HEK293 (cell line): ENCODE data around the gene MESP2.

Source experiments
- CTCF ChIA-PET: fragments of 350-600 bp; formaldehyde crosslinking; extraction: SDS; loops from one replicate; lab custom pipeline; 2021; ENCODE audit warnings: antibody characterized with exemption; lab: Yijun Ruan, JAX
- POLR2A ChIA-PET: fragments of 300-600 bp; formaldehyde crosslinking; extraction: SDS; loops from one replicate; lab custom pipeline; 2020; ENCODE audit warnings: antibody characterized with exemption, inconsistent platforms; lab: Yijun Ruan, JAX
- H3K27ac ChIP-seq: fragments of 200-500 bp; sonication (Bioruptor generic); 2 replicates; pipeline ENCODE4 v1.5.1; 2014; ENCODE audit warnings: low read depth, low read length, control low read depth, inconsistent platforms; ENCODE audit errors: extremely low read depth
- H3K36me3 ChIP-seq, 2 experiments: fragments of 200-500 bp in 1 of 2; sonication (Bioruptor generic) in 1 of 2; 1 replicate in 1 of 2; 2 replicates in 1 of 2; pipeline ENCODE4 v1.5.1; 2014 to 2017; ENCODE audit warnings: inconsistent platforms in 2 of 2, low read length in 2 of 2; ENCODE audit not compliant: control insufficient read depth in 2 of 2, insufficient read depth in 1 of 2
- H3K4me1 ChIP-seq: fragments of 200-500 bp; sonication (Bioruptor generic); 2 replicates; pipeline ENCODE4 v1.5.1; 2014; ENCODE audit warnings: mild to moderate bottlenecking, low read length, inconsistent platforms; ENCODE audit not compliant: control insufficient read depth, insufficient read depth
- H3K4me3 ChIP-seq: 2 replicates; pipeline ENCODE4 v1.5.1; 2011; ENCODE audit warnings: low read depth, mild to moderate bottlenecking, control low read depth, low read length, moderate library complexity
- H3K9me3 ChIP-seq: fragments of 200-500 bp; sonication (Bioruptor generic); 2 replicates; pipeline ENCODE4 v1.5.1; 2014; ENCODE audit warnings: low read depth, low read length, inconsistent platforms; ENCODE audit not compliant: control insufficient read depth, insufficient read depth
- EGR2 ChIP-seq: fragments of 450-650 bp; formaldehyde crosslinking; IDR thresholded peaks from 2 replicates; pipeline ENCODE4 v1.5.1; 2016; ENCODE audit warnings: low read depth, missing biosample characterization, missing genetic modification characterization
- GLI2 ChIP-seq: fragments of 450-650 bp; formaldehyde crosslinking; IDR thresholded peaks from 2 replicates; pipeline ENCODE4; 2017; ENCODE audit warnings: missing biosample characterization, missing genetic modification characterization, low read depth, borderline replicate concordance
- GLI4 ChIP-seq: fragments of 450-650 bp; formaldehyde crosslinking; IDR thresholded peaks from 2 replicates; pipeline ENCODE4 v1.5.1; 2016; ENCODE audit warnings: missing biosample characterization, missing genetic modification characterization
- KLF1 ChIP-seq: fragments of 450-650 bp; formaldehyde crosslinking; IDR thresholded peaks from 2 replicates; pipeline ENCODE4 v1.5.1; 2016; ENCODE audit warnings: missing biosample characterization, missing genetic modification characterization
- OSR2 ChIP-seq: fragments of 450-650 bp; formaldehyde crosslinking; IDR thresholded peaks from 2 replicates; pipeline ENCODE4 v1.5.1; 2016; ENCODE audit warnings: missing biosample characterization, missing genetic modification characterization
- TCF7L2 ChIP-seq: IDR thresholded peaks from 2 replicates; pipeline ENCODE4 v1.6.1; 2011; ENCODE audit warnings: low read depth, mild to moderate bottlenecking, inconsistent platforms, low read length, moderate library complexity, borderline replicate concordance
- ZBTB26 ChIP-seq: fragments of 450-650 bp; formaldehyde crosslinking; optimal IDR thresholded peaks from 2 replicates; pipeline ENCODE3; 2016; ENCODE audit warnings: missing biosample characterization, mild to moderate bottlenecking, missing genetic modification characterization
- ZBTB7A ChIP-seq: fragments of 450-650 bp; formaldehyde crosslinking; IDR thresholded peaks from 2 replicates; pipeline ENCODE4 v1.5.1; 2016; ENCODE audit warnings: low read depth, missing biosample characterization, missing genetic modification characterization
- ZFP41 ChIP-seq: fragments of 450-650 bp; formaldehyde crosslinking; IDR thresholded peaks from 2 replicates; pipeline ENCODE4 v1.5.1; 2016; ENCODE audit warnings: missing biosample characterization, missing genetic modification characterization, borderline replicate concordance
- ZNF112 ChIP-seq: fragments of 450-650 bp; formaldehyde crosslinking; IDR thresholded peaks from 2 replicates; pipeline ENCODE4 v1.5.0; 2017; ENCODE audit warnings: missing biosample characterization, missing genetic modification characterization
- ZNF169 ChIP-seq: fragments of 450-650 bp; formaldehyde crosslinking; IDR thresholded peaks from 2 replicates; pipeline ENCODE4 v1.5.1; 2016; ENCODE audit warnings: missing biosample characterization, missing genetic modification characterization
- ZNF223 ChIP-seq: fragments of 450-650 bp; formaldehyde crosslinking; IDR thresholded peaks from 2 replicates; pipeline ENCODE4 v1.5.1; 2016; ENCODE audit warnings: missing biosample characterization, missing genetic modification characterization
- ZNF266 ChIP-seq: fragments of 450-650 bp; formaldehyde crosslinking; IDR thresholded peaks from 2 replicates; pipeline ENCODE4 v1.5.1; 2016; ENCODE audit warnings: missing biosample characterization, missing genetic modification characterization, low read depth
- ZNF350 ChIP-seq: fragments of 450-650 bp; formaldehyde crosslinking; IDR thresholded peaks from 2 replicates; pipeline ENCODE4 v1.5.0; 2017; ENCODE audit warnings: missing biosample characterization, mild to moderate bottlenecking, missing genetic modification characterization
- ZNF394 ChIP-seq: fragments of 450-650 bp; formaldehyde crosslinking; IDR thresholded peaks from 2 replicates; pipeline ENCODE4 v1.5.1; 2016; ENCODE audit warnings: missing biosample characterization, missing genetic modification characterization, mild to moderate bottlenecking, moderate library complexity, borderline replicate concordance
- ZNF513 ChIP-seq: fragments of 450-650 bp; IDR thresholded peaks from 2 replicates; pipeline ENCODE4 v1.5.1; 2018; ENCODE audit warnings: missing biosample characterization, missing genetic modification characterization
- ZNF549 ChIP-seq: fragments of 450-650 bp; IDR thresholded peaks from 2 replicates; pipeline ENCODE4 v1.5.1; 2018; ENCODE audit warnings: missing biosample characterization, missing genetic modification characterization, mild to moderate bottlenecking, inconsistent platforms, moderate library complexity
- ZNF555 ChIP-seq: fragments of 450-650 bp; formaldehyde crosslinking; conservative IDR thresholded peaks from 2 replicates; pipeline ENCODE4 v1.5.1; 2017; ENCODE audit warnings: missing biosample characterization, mild to moderate bottlenecking, missing genetic modification characterization, inconsistent platforms
- ZNF561 ChIP-seq: fragments of 450-650 bp; IDR thresholded peaks from 2 replicates; pipeline ENCODE4 v1.5.1; 2018; ENCODE audit warnings: missing biosample characterization, missing genetic modification characterization, borderline replicate concordance
- ZNF624 ChIP-seq: fragments of 450-650 bp; formaldehyde crosslinking; IDR thresholded peaks from 2 replicates; pipeline ENCODE4 v1.5.1; 2017; ENCODE audit warnings: missing biosample characterization, missing genetic modification characterization
- ZNF664 ChIP-seq: fragments of 450-650 bp; formaldehyde crosslinking; IDR thresholded peaks from 2 replicates; pipeline ENCODE4 v1.5.1; 2016; ENCODE audit warnings: missing biosample characterization, missing genetic modification characterization
- ZNF670 ChIP-seq: fragments of 450-650 bp; formaldehyde crosslinking; IDR thresholded peaks from 2 replicates; pipeline ENCODE4 v1.5.1; 2016; ENCODE audit warnings: missing biosample characterization, missing genetic modification characterization, low read depth
- ZNF837 ChIP-seq: fragments of 450-650 bp; formaldehyde crosslinking; IDR thresholded peaks from 2 replicates; pipeline ENCODE4 v1.5.1; 2016; ENCODE audit warnings: missing biosample characterization, missing genetic modification characterization
- ZNF843 ChIP-seq: fragments of 450-650 bp; formaldehyde crosslinking; IDR thresholded peaks from 2 replicates; pipeline ENCODE4 v1.5.1; 2016; ENCODE audit warnings: missing biosample characterization, missing genetic modification characterization
- TF ChIP-seq, protein P1 (sequence below): fragments of 450-650 bp; formaldehyde crosslinking; IDR thresholded peaks from 2 replicates; pipeline ENCODE4 v1.5.1; 2016; ENCODE audit warnings: missing biosample characterization, missing genetic modification characterization
- TF ChIP-seq, protein P2 (sequence below): fragments of 450-650 bp; formaldehyde crosslinking; IDR thresholded peaks from 2 replicates; pipeline ENCODE4 v1.5.1; 2016; ENCODE audit warnings: missing biosample characterization, missing genetic modification characterization
- TF ChIP-seq, protein P3 (sequence below): fragments of 450-650 bp; formaldehyde crosslinking; IDR thresholded peaks from 2 replicates; pipeline ENCODE4 v1.5.1; 2016; ENCODE audit warnings: missing biosample characterization, missing genetic modification characterization

MESP2 gene

DNA sequence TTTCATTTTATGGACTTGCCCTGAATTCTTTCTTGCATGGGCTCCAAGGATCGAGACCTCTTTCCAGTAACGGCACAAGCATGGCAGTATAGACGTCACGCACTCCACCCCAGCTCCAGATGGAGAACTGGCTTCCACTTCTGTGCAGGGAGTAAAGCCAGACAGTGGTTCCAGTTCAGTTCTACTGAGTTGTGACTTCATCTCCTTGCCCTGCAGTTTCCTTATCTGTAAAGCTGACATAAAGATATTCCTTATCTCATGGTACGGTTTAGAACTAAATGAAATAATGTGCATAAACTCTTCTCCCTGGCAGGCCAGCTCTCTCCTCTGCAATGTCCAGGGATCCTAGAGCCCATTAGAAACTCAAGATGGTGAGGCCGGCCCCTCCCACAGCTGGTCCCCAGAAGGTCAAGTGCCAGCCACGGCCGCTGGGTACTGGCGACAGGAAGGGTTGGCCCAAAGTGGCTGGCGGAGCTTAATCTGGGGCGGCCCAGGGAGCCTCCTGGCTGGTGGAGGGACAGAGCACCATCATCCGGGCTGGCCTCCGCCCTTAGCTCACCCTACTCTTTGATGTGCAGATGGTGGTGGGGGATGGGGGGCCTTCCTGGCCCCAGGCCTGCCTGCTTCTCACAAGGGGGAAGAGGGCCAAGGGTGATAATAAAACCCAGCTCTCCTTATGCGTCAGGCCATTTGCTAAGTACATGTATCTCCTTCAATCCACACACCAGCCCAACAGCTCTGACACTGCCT lies 7.2 kb downstream of the MESP2 start:
- Histone ChIP-seq H3K9me3 (no peaks in the 10 kb centered on the region; the same call in 1 of the 2 replicates), H3K36me3 (no peaks in the 10 kb centered on the region), H3K27ac (no peak overlapping the region), H3K4me1 (no peaks in the 10 kb centered on the region), H3K4me3 (no peak overlapping the region)
- TF ChIP-seq ZBTB7A (tag by site-specific recombination), result no peak
- TF ChIP-seq ZNF837 (tag by site-specific recombination), result no peak
- no peak for TF ChIP-seq ZNF112 (tag by site-specific recombination)
- TF ChIP-seq ZNF394, result no peak
- TF ChIP-seq, protein P1, sequence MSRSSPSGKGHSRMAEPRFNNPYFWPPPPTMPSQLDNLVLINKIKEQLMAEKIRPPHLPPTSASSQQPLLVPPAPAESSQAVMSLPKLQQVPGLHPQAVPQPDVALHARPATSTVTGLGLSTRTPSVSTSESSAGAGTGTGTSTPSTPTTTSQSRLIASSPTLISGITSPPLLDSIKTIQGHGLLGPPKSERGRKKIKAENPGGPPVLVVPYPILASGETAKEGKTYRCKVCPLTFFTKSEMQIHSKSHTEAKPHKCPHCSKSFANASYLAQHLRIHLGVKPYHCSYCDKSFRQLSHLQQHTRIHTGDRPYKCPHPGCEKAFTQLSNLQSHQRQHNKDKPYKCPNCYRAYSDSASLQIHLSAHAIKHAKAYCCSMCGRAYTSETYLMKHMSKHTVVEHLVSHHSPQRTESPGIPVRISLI, result no peak
- peak; percentile 35; the same call in 1 of the 2 replicates for TF ChIP-seq TCF7L2
- TF ChIP-seq, protein P2, sequence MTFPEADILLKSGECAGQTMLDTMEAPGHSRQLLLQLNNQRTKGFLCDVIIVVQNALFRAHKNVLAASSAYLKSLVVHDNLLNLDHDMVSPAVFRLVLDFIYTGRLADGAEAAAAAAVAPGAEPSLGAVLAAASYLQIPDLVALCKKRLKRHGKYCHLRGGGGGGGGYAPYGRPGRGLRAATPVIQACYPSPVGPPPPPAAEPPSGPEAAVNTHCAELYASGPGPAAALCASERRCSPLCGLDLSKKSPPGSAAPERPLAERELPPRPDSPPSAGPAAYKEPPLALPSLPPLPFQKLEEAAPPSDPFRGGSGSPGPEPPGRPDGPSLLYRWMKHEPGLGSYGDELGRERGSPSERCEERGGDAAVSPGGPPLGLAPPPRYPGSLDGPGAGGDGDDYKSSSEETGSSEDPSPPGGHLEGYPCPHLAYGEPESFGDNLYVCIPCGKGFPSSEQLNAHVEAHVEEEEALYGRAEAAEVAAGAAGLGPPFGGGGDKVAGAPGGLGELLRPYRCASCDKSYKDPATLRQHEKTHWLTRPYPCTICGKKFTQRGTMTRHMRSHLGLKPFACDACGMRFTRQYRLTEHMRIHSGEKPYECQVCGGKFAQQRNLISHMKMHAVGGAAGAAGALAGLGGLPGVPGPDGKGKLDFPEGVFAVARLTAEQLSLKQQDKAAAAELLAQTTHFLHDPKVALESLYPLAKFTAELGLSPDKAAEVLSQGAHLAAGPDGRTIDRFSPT, result no peak
- no peak for TF ChIP-seq OSR2 (tag by site-specific recombination)
- TF ChIP-seq ZNF169 (tag by site-specific recombination), result no peak
- ChIA-PET POLR2A (interaction anchor here (0.6 to 0.7 kb wide), 2 partner anchors 14 to 196 kb away, joined by 3 read pairs; no protein-coding TSS in a partner anchor), CTCF (interaction anchor here (1.0 to 1.5 kb wide), 3 partner anchors 20 to 91 kb away, joined by 3 to 8 read pairs (median 7); no protein-coding TSS in a partner anchor)

- CTCF ChIA-PET, result interaction anchor here (1.0 to 1.5 kb wide), 3 partner anchors 21 to 91 kb away, joined by 3 to 8 read pairs (median 7); no protein-coding TSS in a partner anchor
Observed at GRCh38 chr15:89783861-89784685, 7.9 kb downstream of the MESP2 start.

GRCh38 chr15:89784686-89784960 lies 8.5 kb downstream of the MESP2 start:
- Histone ChIP-seq H3K27ac (no peak overlapping the region), H3K36me3 (no peaks in the 10 kb centered on the region), H3K9me3 (no peaks in the 10 kb centered on the region; the same call in 1 of the 2 replicates), H3K4me1 (no peaks in the 10 kb centered on the region), H3K4me3 (no peak overlapping the region)
- ChIA-PET CTCF (interaction anchor here (0.8 kb wide), 1 partner anchor 24 kb away, joined by 4 read pairs; no protein-coding TSS in a partner anchor), POLR2A (no interaction called here)
- no peak for TF ChIP-seq ZNF555
- no peak for TF ChIP-seq ZBTB26
- TF ChIP-seq EGR2 (tag by site-specific recombination), result no peak
- no peak for TF ChIP-seq ZFP41 (tag by site-specific recombination)
- TF ChIP-seq ZNF843, result no peak
- TF ChIP-seq ZNF513, result no peak
- TF ChIP-seq ZNF223, result no peak
- TF ChIP-seq ZNF561, result no peak
- TF ChIP-seq, protein P3, sequence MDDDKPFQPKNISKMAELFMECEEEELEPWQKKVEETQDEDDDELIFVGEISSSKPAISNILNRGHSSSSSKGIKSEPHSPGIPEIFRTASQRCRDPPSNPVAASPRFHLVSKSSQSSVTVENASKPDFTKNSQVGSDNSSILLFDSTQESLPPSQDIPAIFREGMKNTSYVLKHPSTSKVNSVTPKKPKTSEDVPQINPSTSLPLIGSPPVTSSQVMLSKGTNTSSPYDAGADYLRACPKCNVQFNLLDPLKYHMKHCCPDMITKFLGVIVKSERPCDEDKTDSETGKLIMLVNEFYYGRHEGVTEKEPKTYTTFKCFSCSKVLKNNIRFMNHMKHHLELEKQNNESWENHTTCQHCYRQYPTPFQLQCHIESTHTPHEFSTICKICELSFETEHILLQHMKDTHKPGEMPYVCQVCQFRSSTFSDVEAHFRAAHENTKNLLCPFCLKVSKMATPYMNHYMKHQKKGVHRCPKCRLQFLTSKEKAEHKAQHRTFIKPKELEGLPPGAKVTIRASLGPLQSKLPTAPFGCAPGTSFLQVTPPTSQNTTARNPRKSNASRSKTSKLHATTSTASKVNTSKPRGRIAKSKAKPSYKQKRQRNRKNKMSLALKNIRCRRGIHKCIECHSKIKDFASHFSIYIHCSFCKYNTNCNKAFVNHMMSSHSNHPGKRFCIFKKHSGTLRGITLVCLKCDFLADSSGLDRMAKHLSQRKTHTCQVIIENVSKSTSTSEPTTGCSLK (tag by site-specific recombination), result no peak

More at GRCh38 chr15:89783861-89784685, 7.9 kb downstream of the MESP2 start:
- no peaks in the 10 kb centered on the region; the same call in 1 of the 2 replicates for H3K9me3 ChIP-seq
- TF ChIP-seq KLF1 (tag by site-specific recombination) (peak; percentile 54), ZNF624 (tag by site-specific recombination) (no peak), ZNF664 (no peak), GLI4 (tag by site-specific recombination) (no peak), ZNF670 (tag by site-specific recombination) (no peak), ZNF350 (tag by site-specific recombination) (no peak), ZNF549 (no peak), ZNF266 (tag by site-specific recombination) (no peak), GLI2 (no peak)
- POLR2A ChIA-PET, result interaction anchor here (0.7 kb wide), 1 partner anchor 14 kb away, joined by 3 read pairs; no protein-coding TSS in a partner anchor
- no peak overlapping the region for H3K4me3 ChIP-seq
- H3K36me3 ChIP-seq, result no peaks in the 10 kb centered on the region
- no peaks in the 10 kb centered on the region for H3K4me1 ChIP-seq
- H3K27ac ChIP-seq, result no peak overlapping the region
